ENCODE results near the gene VGLL4. TPM values are rescaled to one million over a fixed set of nuclear protein-coding genes. Genes with fewer than 3 reads are reported as not detected.

VGLL4 gene
- total RNA-seq, 1 experiment from 2014 or later: 66.0 TPM

GRCh38 chr3:11541321-11542303, 102.1 kb downstream of the VGLL4 start:
- no TSS peak for BruUV-seq (replicated peaks)
- H3K27me3 ChIP-seq (ENCODE audit: control insufficient read depth, insufficient read depth, low read length): no peaks in the 10 kb centered on the region
- in situ Hi-C loops (cut with HindIII; ENCODE audit: low pct_unique_long_range_greater_than_20kb, low sequenced_read_pairs) (no loop called here), intact Hi-C loops (cut with micrococcal nuclease; ENCODE audit: unreplicated experiment) (no loop called here)
- no peaks in the 10 kb centered on the region for H3K36me3 ChIP-seq (ENCODE audit: control insufficient read depth, insufficient read depth, low read length)
- POLR2A ChIA-PET: no interaction called here
- TF ChIP-seq, protein P1, sequence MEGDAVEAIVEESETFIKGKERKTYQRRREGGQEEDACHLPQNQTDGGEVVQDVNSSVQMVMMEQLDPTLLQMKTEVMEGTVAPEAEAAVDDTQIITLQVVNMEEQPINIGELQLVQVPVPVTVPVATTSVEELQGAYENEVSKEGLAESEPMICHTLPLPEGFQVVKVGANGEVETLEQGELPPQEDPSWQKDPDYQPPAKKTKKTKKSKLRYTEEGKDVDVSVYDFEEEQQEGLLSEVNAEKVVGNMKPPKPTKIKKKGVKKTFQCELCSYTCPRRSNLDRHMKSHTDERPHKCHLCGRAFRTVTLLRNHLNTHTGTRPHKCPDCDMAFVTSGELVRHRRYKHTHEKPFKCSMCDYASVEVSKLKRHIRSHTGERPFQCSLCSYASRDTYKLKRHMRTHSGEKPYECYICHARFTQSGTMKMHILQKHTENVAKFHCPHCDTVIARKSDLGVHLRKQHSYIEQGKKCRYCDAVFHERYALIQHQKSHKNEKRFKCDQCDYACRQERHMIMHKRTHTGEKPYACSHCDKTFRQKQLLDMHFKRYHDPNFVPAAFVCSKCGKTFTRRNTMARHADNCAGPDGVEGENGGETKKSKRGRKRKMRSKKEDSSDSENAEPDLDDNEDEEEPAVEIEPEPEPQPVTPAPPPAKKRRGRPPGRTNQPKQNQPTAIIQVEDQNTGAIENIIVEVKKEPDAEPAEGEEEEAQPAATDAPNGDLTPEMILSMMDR (IDR thresholded peaks at IDR 0.05): no peak
- TF ChIP-seq REST (IDR thresholded peaks at IDR 0.05; ENCODE audit: insufficient read depth in 1 of 2, low read depth in 2 of 2, low read length in 1 of 2) (no peak), TCF7L2 (IDR thresholded peaks at IDR 0.05; ENCODE audit: low read depth, low read length) (no peak), SIN3A (IDR thresholded peaks at IDR 0.05; ENCODE audit: borderline replicate concordance, insufficient read depth, low read depth, low read length) (no peak), POLR2AphosphoS5 (IDR thresholded peaks at IDR 0.05; ENCODE audit: low read depth, low read length) (no peak)
- H3K4me3 ChIP-seq (ENCODE audit: low read depth in 2 of 2, low read length in 2 of 2): no peak overlapping the region
- DNase-seq (ENCODE audit: low read depth, low spot score) (no peak), ATAC-seq (no peak)
- no peaks in the 10 kb centered on the region for H3K9me3 ChIP-seq (ENCODE audit: control insufficient read depth, insufficient read depth, low read depth, low read length)
- H3K4me1 ChIP-seq (ENCODE audit: control insufficient read depth, insufficient read depth, low read length): peaks cover 13% of the 10 kb centered on the region
- H3K27ac ChIP-seq (ENCODE audit: low read length): peak overlapping the region; percentile 63
- CTCF ChIA-PET: no interaction called here

DNA sequence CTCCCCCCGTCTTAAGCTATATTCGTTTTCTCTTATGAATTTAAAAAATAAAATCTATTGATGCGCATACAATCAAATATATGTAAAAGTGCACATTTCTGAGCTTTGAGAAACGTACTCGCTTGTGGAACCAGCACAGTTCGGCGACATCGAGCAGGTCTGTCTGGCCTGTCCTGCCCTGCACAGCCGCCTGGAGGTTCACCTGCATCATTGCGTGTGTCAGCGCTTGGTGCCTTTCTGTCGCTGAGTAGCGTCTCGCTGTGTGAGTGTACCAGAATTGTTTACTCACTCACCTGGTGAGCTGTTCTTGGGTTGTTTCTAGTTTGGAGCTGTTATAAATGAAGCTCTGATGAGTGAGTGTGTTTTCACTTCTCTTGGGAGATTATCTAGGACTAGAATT, 104.0 kb downstream of the VGLL4 start:
- no peak for DNase-seq (ENCODE audit: low read depth, low spot score)
- ChIA-PET POLR2A (interaction anchor here (1.2 kb wide), 1 partner anchor 31 kb away, joined by 3 read pairs; no protein-coding TSS in a partner anchor), CTCF (interaction anchor here (0.8 kb wide), 1 partner anchor 160 kb away, joined by 3 read pairs; no protein-coding TSS in a partner anchor)
- in situ Hi-C loops (cut with HindIII; ENCODE audit: low pct_unique_long_range_greater_than_20kb, low sequenced_read_pairs): no loop called here
- intact Hi-C loops (cut with micrococcal nuclease; ENCODE audit: unreplicated experiment): no loop called here
- H3K9me3 ChIP-seq (ENCODE audit: control insufficient read depth, insufficient read depth, low read depth, low read length): no peaks in the 10 kb centered on the region
- ATAC-seq: 0 out of 2 replicates have a peak, but pooled peaks have one; percentile 35
- TF ChIP-seq TCF7L2 (IDR thresholded peaks at IDR 0.05; ENCODE audit: low read depth, low read length) (no peak), REST (IDR thresholded peaks at IDR 0.05; ENCODE audit: insufficient read depth in 1 of 2, low read depth in 2 of 2, low read length in 1 of 2) (no peak), SIN3A (IDR thresholded peaks at IDR 0.05; ENCODE audit: borderline replicate concordance, insufficient read depth, low read depth, low read length) (no peak), POLR2AphosphoS5 (IDR thresholded peaks at IDR 0.05; ENCODE audit: low read depth, low read length) (no peak)
- TF ChIP-seq, protein P1 (IDR thresholded peaks at IDR 0.05): no peak
- H3K27me3 ChIP-seq (ENCODE audit: control insufficient read depth, insufficient read depth, low read length): no peaks in the 10 kb centered on the region
- no TSS peak for BruUV-seq (replicated peaks)
- no peaks in the 10 kb centered on the region for H3K36me3 ChIP-seq (ENCODE audit: control insufficient read depth, insufficient read depth, low read length)
- peaks cover 8% of the 10 kb centered on the region for H3K4me1 ChIP-seq (ENCODE audit: control insufficient read depth, insufficient read depth, low read length)
- peak overlapping the region; percentile 48; the same call in 1 of the 2 replicates for H3K27ac ChIP-seq (ENCODE audit: low read length)
- no peak overlapping the region for H3K4me3 ChIP-seq (ENCODE audit: low read depth in 2 of 2, low read length in 2 of 2)
